H1 (cell line): ENCODE results near the gene MAPK11.

Experiments
- EGR1 ChIP-seq: IDR thresholded peaks from 2 replicates; pipeline ENCODE4 v1.6.1; 2011; ENCODE audit warnings: low read depth, low read length, borderline replicate concordance
- EP300 ChIP-seq, 2 experiments: IDR thresholded peaks; 1 replicate in 1 of 2; 2 replicates in 1 of 2; pipeline ENCODE4 v1.6.1; 2011 to 2012; ENCODE audit warnings: low read depth in 2 of 2, low read length in 2 of 2, mild to moderate bottlenecking in 2 of 2, borderline replicate concordance in 1 of 2, inconsistent platforms in 1 of 2, moderate library complexity in 1 of 2
- EZH2 ChIP-seq: fragments of 200-600 bp; sonication (generic); IDR thresholded peaks from 2 replicates; pipeline ENCODE4 v1.7.1; 2012; ENCODE audit warnings: low read depth, mild to moderate bottlenecking, moderate library complexity, low read length, inconsistent platforms; ENCODE audit not compliant: severe bottlenecking
- HDAC6 ChIP-seq: IDR thresholded peaks from one replicate; pipeline ENCODE4 v1.7.1; 2012; ENCODE audit warnings: low read depth, mild to moderate bottlenecking, inconsistent platforms, low read length, moderate library complexity
- POLR2A ChIP-seq, 2 experiments: IDR thresholded peaks; 1 replicate in 1 of 2; 2 replicates in 1 of 2; pipeline ENCODE4 v1.6.1; 2011; ENCODE audit warnings: low read depth in 2 of 2, low read length in 2 of 2, mild to moderate bottlenecking in 2 of 2; ENCODE audit errors: control extremely low read depth in 1 of 2
- RNF2 ChIP-seq: fragments of 200-900, 300-1000 bp; sonication (generic); IDR thresholded peaks from 2 replicates; pipeline ENCODE4 v1.7.1; 2016; ENCODE audit warnings: borderline replicate concordance, low read depth, mild to moderate bottlenecking, antibody characterized with exemption, low read length; ENCODE audit not compliant: poor library complexity, severe bottlenecking; ENCODE audit errors: missing control alignments
- SIN3A ChIP-seq, 2 experiments: IDR thresholded peaks in 1 of 2; conservative IDR thresholded peaks in 1 of 2; 2 replicates each; pipeline ENCODE4 v1.6.1; 2011 to 2012; ENCODE audit warnings: low read length in 2 of 2, improper control_type of control experiment in 1 of 2, low read depth in 1 of 2, mild to moderate bottlenecking in 1 of 2
- SP4 ChIP-seq: IDR thresholded peaks from 2 replicates; pipeline ENCODE4 v1.6.1; 2012; ENCODE audit warnings: low read length, inconsistent platforms
- TCF12 ChIP-seq: IDR thresholded peaks from 2 replicates; pipeline ENCODE4 v1.6.1; 2011; ENCODE audit warnings: low read depth, mild to moderate bottlenecking, low read length
- YY1 ChIP-seq: IDR thresholded peaks from 2 replicates; pipeline ENCODE4 v1.6.1; 2011; ENCODE audit warnings: low read depth, mild to moderate bottlenecking, low read length
- TF ChIP-seq, protein P1 (sequence below), 3 experiments: IDR thresholded peaks; 1 replicate in 2 of 3; 2 replicates in 1 of 3; pipeline versions ENCODE4 v1.5.1 to v1.6.1; 2011; ENCODE audit warnings: low read length in 3 of 3, mild to moderate bottlenecking in 3 of 3, inconsistent platforms in 2 of 3, low read depth in 1 of 3, moderate library complexity in 1 of 3; ENCODE audit not compliant: insufficient read depth in 1 of 3; ENCODE audit errors: control extremely low read depth in 1 of 3

DNA sequence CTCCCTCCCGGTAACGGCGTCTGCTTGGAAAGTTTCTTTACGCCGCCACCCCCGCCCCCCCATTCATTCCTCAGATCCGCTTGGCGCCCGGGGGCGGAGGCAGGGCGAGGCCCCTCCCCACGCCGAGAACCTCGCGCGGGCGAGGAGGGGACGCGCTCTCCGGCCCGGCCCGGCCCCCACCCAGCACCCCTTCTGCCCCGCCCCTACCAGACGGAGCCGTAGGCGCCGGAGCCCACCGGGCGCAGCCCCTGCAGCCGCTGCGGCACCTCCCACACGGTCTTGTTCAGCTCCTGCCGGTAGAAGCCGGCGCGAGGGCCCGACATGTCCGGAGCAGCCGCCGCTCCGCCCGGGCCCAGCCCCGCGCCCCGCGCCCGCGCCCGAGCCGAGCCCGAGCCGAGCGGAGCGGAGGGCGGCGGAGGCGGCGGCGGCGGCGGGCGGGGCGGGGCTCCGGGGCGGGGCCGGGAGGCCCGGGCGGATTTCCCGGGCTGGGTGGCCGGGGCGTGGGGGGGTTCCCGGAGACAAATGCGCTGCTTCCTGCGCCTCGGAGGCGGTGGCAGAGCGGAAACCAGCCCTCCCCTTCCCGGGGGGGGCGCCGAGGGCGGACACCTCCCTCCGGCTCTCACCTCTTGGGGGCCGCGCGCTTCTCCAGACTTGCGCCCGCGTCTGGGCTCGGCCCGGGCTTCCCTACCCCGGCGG lies at the start of gene MAPK11:
- TF ChIP-seq, protein P1, sequence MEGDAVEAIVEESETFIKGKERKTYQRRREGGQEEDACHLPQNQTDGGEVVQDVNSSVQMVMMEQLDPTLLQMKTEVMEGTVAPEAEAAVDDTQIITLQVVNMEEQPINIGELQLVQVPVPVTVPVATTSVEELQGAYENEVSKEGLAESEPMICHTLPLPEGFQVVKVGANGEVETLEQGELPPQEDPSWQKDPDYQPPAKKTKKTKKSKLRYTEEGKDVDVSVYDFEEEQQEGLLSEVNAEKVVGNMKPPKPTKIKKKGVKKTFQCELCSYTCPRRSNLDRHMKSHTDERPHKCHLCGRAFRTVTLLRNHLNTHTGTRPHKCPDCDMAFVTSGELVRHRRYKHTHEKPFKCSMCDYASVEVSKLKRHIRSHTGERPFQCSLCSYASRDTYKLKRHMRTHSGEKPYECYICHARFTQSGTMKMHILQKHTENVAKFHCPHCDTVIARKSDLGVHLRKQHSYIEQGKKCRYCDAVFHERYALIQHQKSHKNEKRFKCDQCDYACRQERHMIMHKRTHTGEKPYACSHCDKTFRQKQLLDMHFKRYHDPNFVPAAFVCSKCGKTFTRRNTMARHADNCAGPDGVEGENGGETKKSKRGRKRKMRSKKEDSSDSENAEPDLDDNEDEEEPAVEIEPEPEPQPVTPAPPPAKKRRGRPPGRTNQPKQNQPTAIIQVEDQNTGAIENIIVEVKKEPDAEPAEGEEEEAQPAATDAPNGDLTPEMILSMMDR (IDR thresholded peaks at IDR 0.05; ENCODE audit: control extremely low read depth in 1 of 3, insufficient read depth in 1 of 3, low read depth in 1 of 3, low read length in 3 of 3): no peak
- TF ChIP-seq EP300 (IDR thresholded peaks at IDR 0.05; ENCODE audit: borderline replicate concordance in 1 of 2, low read depth in 2 of 2, low read length in 2 of 2): no peak
- TF ChIP-seq EGR1: no peak
- no peak for TF ChIP-seq TCF12
- no peak for TF ChIP-seq RNF2
- TF ChIP-seq EZH2: no peak
- no peak for TF ChIP-seq POLR2A (IDR thresholded peaks at IDR 0.05; ENCODE audit: control extremely low read depth in 1 of 2, low read depth in 2 of 2, low read length in 2 of 2)
- no peak for TF ChIP-seq SP4
- no peak for TF ChIP-seq YY1
- no peak for TF ChIP-seq SIN3A (conservative IDR thresholded peaks at IDR 0.05 in 1 of 2, IDR thresholded peaks at IDR 0.05 in 1 of 2; ENCODE audit: low read depth in 1 of 2, low read length in 2 of 2)
- TF ChIP-seq HDAC6: no peak
